ENCODE results near the gene FBXL13. TPM values are rescaled to one million over a fixed set of nuclear protein-coding genes. Genes with fewer than 3 reads are reported as not detected.

FBXL13 gene
- total and polyA plus RNA-seq, 2 of the 8 experiments (the other 6 are each of a cell fraction or from before 2014, with no cell fraction given): 1.2 to 2.8 TPM

DNA sequence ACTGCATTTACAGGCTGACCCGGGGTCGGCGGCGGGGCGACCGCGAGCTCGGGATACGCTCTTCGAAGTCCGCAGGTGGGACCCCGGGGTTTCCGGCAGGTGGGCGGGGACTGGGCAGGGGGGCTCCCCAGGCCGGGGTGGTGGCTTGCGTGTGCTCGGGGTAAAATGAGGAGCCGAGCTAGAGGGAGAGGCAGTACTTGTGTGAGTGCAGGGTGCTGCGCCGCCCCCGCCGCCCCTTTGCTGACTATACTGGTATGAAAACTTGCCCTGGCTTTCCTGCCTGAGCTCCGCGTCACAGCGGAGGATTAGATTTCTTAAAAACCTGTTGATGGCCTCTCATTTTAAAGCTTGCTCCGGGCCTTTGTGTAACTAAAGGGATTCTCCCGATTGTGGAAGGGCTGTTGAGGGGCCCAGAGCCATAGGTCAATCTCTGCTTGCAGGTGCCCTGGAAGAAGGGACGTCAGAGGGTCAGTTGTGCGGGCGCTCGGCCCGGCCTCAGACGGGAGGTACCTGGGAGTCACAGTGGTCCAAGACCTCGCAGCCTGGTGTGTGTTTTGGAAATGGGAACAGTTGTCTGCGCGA is 832 bp upstream of the FBXL13 start:
- POLR2A ChIA-PET (ENCODE audit: partially characterized antibody): interaction anchor here (0.8 to 2.6 kb wide), 18 partner anchors 9 to 327 kb away, joined by 3 to 10 read pairs (median 4); partner anchors contain the start of genes FAM185A, LRRC17, NAPEPLD and PSMC2
- peak overlapping the region; percentile 6; the same call in 1 of the 2 replicates for H2AFZ ChIP-seq (ENCODE audit: low read length)
- H4K8ac ChIP-seq (ENCODE audit: extremely low read depth, insufficient read depth, low read length): no peak overlapping the region
- H2BK12ac ChIP-seq (ENCODE audit: low read depth, low read length): no peak overlapping the region
- no peaks in the 10 kb centered on the region; a peak in 1 of 8 replicates for H3K36me3 ChIP-seq (ENCODE audit: control insufficient read depth in 2 of 4, insufficient read depth in 4 of 4, low read length in 3 of 4)
- DNase-seq (ENCODE audit: low read depth in 1 of 2, low spot score in 2 of 2) (peak; percentile 57 to 88), FAIRE-seq (no peak)
- peaks cover 0 to 39% of the 10 kb centered on the region in 2 experiments; a peak in 2 of 4 replicates for H3K79me2 ChIP-seq (ENCODE audit: control insufficient read depth in 1 of 2, insufficient read depth in 2 of 2, low read length in 2 of 2)
- H3K9ac ChIP-seq (replicated peaks in 1 of 4; ENCODE audit: extremely low read depth in 1 of 4, low read depth in 3 of 4, low read length in 3 of 4): peak overlapping the region; percentile 58 to 83 (median 67)
- H3K23me2 ChIP-seq (ENCODE audit: low read depth, low read length): peaks cover 10% of the 10 kb centered on the region
- H2BK5ac ChIP-seq (ENCODE audit: low read depth, low read length): no peak overlapping the region
- H4K5ac ChIP-seq (ENCODE audit: insufficient read length, low read depth, low read length): no peak overlapping the region
- peak overlapping the region; percentile 72 for H3K27ac ChIP-seq (ENCODE audit: low read depth, low read length)
- H2AK5ac ChIP-seq (ENCODE audit: low read depth, low read length): no peak overlapping the region
- no peaks in the 10 kb centered on the region for H4K20me1 ChIP-seq (replicated peaks in 1 of 2; ENCODE audit: control insufficient read depth in 1 of 2, insufficient read depth in 2 of 2, low read length in 2 of 2)
- H3K9me3 ChIP-seq (ENCODE audit: insufficient read depth in 2 of 2, low read depth in 1 of 2, low read length in 1 of 2): no peaks in the 10 kb centered on the region
- no peak overlapping the region for H3K14ac ChIP-seq (ENCODE audit: insufficient read length)
- no peak overlapping the region for H3K4ac ChIP-seq (replicated peaks; ENCODE audit: insufficient read length, low read depth, low read length)
- CTCF ChIA-PET (ENCODE audit: partially characterized antibody): interaction anchor here (1.0 to 1.4 kb wide), 4 partner anchors 9 to 13 kb away, joined by 4 to 5 read pairs (median 4); no protein-coding TSS in a partner anchor
- peak overlapping the region; percentile 38 for H3K18ac ChIP-seq (ENCODE audit: extremely low read depth, low read length)
- no peaks in the 10 kb centered on the region; the same call in 1 of the 2 replicates for H3K79me1 ChIP-seq (ENCODE audit: low read depth, low read length)
- peak overlapping the region; percentile 83 to 90 for H3K4me2 ChIP-seq (ENCODE audit: insufficient read depth in 1 of 2, low read depth in 2 of 2, low read length in 2 of 2)
- H4K91ac ChIP-seq (replicated peaks; ENCODE audit: insufficient read length, low read length): no peak overlapping the region
- 3% methylated on average over 17 of the region's 36 CpGs; no CpG with 5 or more reads in 1 of the 2 experiments for WGBS, 2 experiments (ENCODE audit: extremely low coverage in 1 of 2, insufficient coverage in 1 of 2, insufficient read length in 1 of 2, insufficient replicate concordance in 2 of 2, low coverage in 1 of 2, low lambda C conversion rate in 2 of 2, missing lambda C conversion rate in 1 of 2)
- H3K4me3 ChIP-seq (ENCODE audit: extremely low read depth in 1 of 4, insufficient read depth in 2 of 4, low read depth in 3 of 4, low read length in 4 of 4): peak overlapping the region; percentile 62 to 98 (median 94)
- peak overlapping the region; percentile 28 for H3K56ac ChIP-seq (replicated peaks; ENCODE audit: insufficient read length, low read depth, low read length)
- no peak overlapping the region for H3K23ac ChIP-seq (ENCODE audit: insufficient read length)
- H2BK15ac ChIP-seq (ENCODE audit: low read length): no peak overlapping the region
- H2BK120ac ChIP-seq (replicated peaks; ENCODE audit: low read depth, low read length): no peak overlapping the region
- peaks cover 0 to 3% (median 0%) of the 10 kb centered on the region in 4 experiments; a peak in 2 of 7 replicates for H3K4me1 ChIP-seq (replicated peaks in 1 of 4; ENCODE audit: control insufficient read depth in 3 of 4, insufficient read depth in 4 of 4, low read length in 3 of 4)
- no peak overlapping the region for H2BK20ac ChIP-seq (ENCODE audit: low read length)
- H3K27me3 ChIP-seq (replicated peaks in 1 of 4; ENCODE audit: control insufficient read depth in 3 of 4, extremely low read depth in 1 of 4, insufficient read depth in 3 of 4, low read length in 3 of 4): no peaks in the 10 kb centered on the region
- TF ChIP-seq TAF7 (optimal IDR thresholded peaks at IDR 0.05; ENCODE audit: borderline replicate concordance, low read depth, low read length) (peak; percentile 26), CHD1 (IDR thresholded peaks at IDR 0.05; ENCODE audit: low read depth, low read length) (no peak), EGR1 (IDR thresholded peaks at IDR 0.05; ENCODE audit: borderline replicate concordance, low read depth, low read length) (peak; percentile 64; the same call in 1 of the 2 replicates), NRF1 (IDR thresholded peaks at IDR 0.05; ENCODE audit: low read depth, low read length) (no peak), POLR2A (IDR thresholded peaks at IDR 0.05; ENCODE audit: control extremely low read depth in 1 of 2, low read depth in 2 of 2, low read length in 2 of 2) (peak; percentile 29 to 41), ASH2L (IDR thresholded peaks at IDR 0.05; ENCODE audit: low read length) (peak; percentile 64), RAD21 (IDR thresholded peaks at IDR 0.05 in 1 of 2, conservative IDR thresholded peaks at IDR 0.05 in 1 of 2; ENCODE audit: low read depth in 2 of 2, low read length in 2 of 2) (no peak), CREB1 (IDR thresholded peaks at IDR 0.05) (peak; percentile 11; the same call in 1 of the 2 replicates), CHD2 (IDR thresholded peaks at IDR 0.05; ENCODE audit: low read length) (no peak), MAFK (IDR thresholded peaks at IDR 0.05; ENCODE audit: low read depth, low read length) (no peak), TAF1 (IDR thresholded peaks at IDR 0.05; ENCODE audit: low read depth, low read length) (peak; percentile 63; the same call in 1 of the 2 replicates), SIN3A (conservative IDR thresholded peaks at IDR 0.05 in 1 of 2, IDR thresholded peaks at IDR 0.05 in 1 of 2; ENCODE audit: low read depth in 1 of 2, low read length in 2 of 2) (peak; percentile 11 to 48; a peak in 1 of 4 replicates), RFX5 (IDR thresholded peaks at IDR 0.05; ENCODE audit: borderline replicate concordance, low read depth, low read length) (no peak)

Measured in H1 (cell line).